GM18505 (cell line): ENCODE measurements around the gene ZFAND6.

Source experiments
- ATAC-seq: cut with Tn5 transposase; IDR thresholded peaks from one replicate; pipeline ENCODE4 v1.9.1; 2021; ENCODE audit not compliant: unreplicated experiment
- POLR2A ChIP-seq: IDR thresholded peaks from 4 replicates; pipeline ENCODE4 v1.6.1; 2011; ENCODE audit warnings: borderline replicate concordance; ENCODE audit not compliant: insufficient read depth, insufficient read length; ENCODE audit errors: extremely low read depth

The ZFAND6 gene

DNA sequence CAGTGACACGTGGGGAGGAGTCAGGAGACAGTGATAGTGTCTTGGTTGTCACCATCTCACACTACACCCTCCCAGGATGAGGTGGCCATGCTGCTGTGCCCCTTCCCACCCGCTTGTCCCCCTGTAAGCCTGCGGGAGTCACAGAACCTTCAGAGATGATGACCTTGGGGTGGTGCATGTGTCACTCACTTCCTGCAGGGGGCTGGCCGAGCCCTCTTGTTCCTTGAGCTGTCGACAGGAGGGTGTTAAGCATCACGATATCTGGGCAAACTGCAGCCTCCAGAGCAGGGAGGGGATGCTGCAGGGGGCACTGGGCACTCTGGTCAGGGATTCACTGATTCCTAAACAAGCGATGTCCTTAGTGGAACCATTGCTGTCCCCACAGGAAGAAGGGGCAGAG is 121.0 kb downstream of the ZFAND6 start:
- TF ChIP-seq POLR2A = no peak
- ATAC-seq = no peak

GRCh38 chr15:80180986-80181385 is 121.5 kb downstream of the ZFAND6 start:
- no peak for ATAC-seq

GRCh38 chr15:80182611-80183261 is 123.3 kb downstream of the ZFAND6 start:
- no peak for TF ChIP-seq POLR2A
- no peak for ATAC-seq

More at GRCh38 chr15:80180986-80181385, 121.5 kb downstream of the ZFAND6 start:
- no peak for TF ChIP-seq POLR2A

GRCh38 chr15:80183306-80183705 is 123.8 kb downstream of the ZFAND6 start:
- no peak for ATAC-seq
- TF ChIP-seq POLR2A = no peak

- TF ChIP-seq POLR2A = no peak
- no peak for ATAC-seq
These were observed 124.4 kb downstream of the ZFAND6 start for GRCh38 chr15:80183886-80184285.

DNA sequence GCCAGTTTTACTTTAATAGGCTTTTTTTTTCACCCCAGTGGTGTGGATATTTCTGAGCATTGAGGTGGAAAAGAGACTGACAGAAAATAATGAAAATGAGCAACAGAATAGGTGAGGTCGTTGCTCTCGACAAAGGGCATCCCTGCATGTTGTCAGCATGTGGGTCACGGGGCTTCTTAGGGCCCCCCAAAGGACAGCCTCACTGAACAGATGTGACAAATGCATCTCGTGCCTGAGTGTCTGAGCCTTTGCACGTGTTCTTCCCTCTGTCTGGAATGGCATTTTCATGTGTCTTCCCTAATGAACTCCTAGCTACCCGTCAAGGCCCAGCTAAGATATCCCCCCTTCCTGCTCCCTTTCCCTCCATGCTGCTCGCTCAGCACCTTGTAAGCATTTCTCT is 125.1 kb downstream of the ZFAND6 start:
- TF ChIP-seq POLR2A = no peak
- no peak for ATAC-seq

DNA sequence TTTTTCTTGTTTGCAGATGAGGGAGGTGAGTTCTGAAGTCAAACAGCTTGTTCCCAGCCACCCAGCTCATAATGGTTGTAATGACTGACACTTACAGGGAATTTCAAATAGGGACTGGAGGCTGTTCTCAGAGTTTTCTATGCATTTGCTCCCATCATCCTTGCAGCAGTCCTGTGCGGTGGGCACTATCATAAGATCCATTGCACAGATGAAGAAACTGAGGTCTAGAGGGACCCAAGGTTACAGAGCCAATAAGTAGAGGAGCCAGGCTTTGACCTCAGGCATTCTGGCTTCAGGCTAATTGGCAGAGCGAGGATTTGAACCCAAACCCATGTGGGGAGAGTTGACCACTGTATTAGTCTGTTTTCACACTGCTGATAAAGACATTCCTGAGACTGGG is 125.7 kb downstream of the ZFAND6 start:
- ATAC-seq = no peak
- no peak for TF ChIP-seq POLR2A

DNA sequence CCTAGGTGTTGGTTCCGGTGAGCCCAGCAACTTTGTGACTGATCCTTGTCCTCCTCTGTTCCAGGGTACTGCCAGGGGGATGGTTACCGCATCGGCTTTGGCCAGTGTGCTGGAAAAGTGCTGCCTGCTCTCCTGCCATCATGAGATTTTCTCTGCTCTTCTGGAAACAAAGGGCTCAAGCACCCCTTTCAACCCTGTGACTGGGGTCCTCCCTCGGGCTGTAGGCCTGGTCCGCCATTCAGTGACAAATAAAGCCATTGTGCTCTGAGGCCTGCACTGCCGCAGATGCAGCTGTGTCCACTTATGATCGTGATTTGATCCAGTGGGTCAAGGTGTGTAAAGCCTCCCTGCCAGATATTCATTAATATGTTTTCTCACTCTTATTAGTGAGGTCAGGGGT is 126.6 kb downstream of the ZFAND6 start:
- no peak for TF ChIP-seq POLR2A
- no peak for ATAC-seq

DNA sequence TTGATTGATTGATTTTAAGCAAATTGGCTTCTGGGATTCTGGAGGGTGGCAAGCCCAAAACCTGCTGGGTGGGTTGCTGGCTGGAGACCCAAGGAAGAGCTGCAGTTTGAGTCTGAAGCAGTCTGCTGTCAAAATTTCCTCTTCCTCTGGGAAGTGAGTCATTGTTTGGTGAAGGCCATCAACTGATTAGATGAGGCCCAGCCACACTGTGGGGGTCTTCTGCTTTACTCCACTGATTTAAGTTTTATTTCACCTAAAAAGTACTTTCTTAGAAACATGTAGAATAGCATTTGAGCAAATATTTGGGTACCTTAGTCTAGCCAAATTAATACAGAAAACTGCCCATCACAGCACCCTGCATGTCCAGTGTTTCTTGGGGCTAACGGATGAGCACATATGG is 127.1 kb downstream of the ZFAND6 start:
- TF ChIP-seq POLR2A = no peak
- ATAC-seq = no peak
